ENCODE measurements around the gene WNT8B.
A peak's percentile ranks its signal among the peaks of the same experiment; 100 is the strongest.

Gene WNT8B

DNA sequence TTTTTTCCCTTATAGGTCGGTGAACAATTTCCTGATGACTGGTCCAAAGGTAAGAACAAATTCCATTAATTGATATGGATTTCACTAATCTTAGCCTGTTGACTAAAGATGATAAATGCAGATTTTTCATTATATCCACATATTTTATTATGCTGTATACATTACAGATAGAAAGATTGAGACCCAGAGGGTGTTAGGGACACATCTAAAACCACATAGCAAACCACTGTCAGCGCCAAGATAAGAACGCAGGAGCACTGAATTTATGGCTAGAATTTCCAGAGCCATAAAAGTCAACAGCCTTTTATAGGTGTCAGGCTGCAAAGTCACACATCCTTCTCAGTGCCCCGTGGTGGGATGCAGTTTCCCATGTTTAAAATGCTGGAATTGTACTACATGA is 16.2 kb downstream of the WNT8B start:
- no peak overlapping the region for H3K4me3 ChIP-seq (ENCODE audit: low read depth, low read length)
- no peak overlapping the region for H3K4me2 ChIP-seq (ENCODE audit: low read length)
- H3K23ac ChIP-seq (ENCODE audit: low read length) = no peak overlapping the region
- no peak overlapping the region for H4K8ac ChIP-seq (ENCODE audit: low read depth, low read length)
- no peaks in the 10 kb centered on the region for H3K79me2 ChIP-seq (ENCODE audit: control insufficient read depth, insufficient read depth, low read length, poor library complexity)
- no peaks in the 10 kb centered on the region for H3K36me3 ChIP-seq (ENCODE audit: control insufficient read depth in 1 of 2, insufficient read depth in 2 of 2, low read length in 2 of 2)
- H2BK5ac ChIP-seq (ENCODE audit: low read depth, low read length, poor library complexity) = no peak overlapping the region
- no peak overlapping the region for H4K12ac ChIP-seq (ENCODE audit: low read depth, low read length)
- H4K91ac ChIP-seq (ENCODE audit: low read depth, low read length) = no peak overlapping the region
- H3K9ac ChIP-seq (ENCODE audit: low read length) = no peak overlapping the region
- H3K27ac ChIP-seq (ENCODE audit: low read depth, low read length) = no peak overlapping the region
- H3K14ac ChIP-seq (ENCODE audit: low read length) = no peak overlapping the region
- H2AK5ac ChIP-seq (ENCODE audit: low read length) = no peak overlapping the region
- H3K4me1 ChIP-seq (ENCODE audit: control insufficient read depth in 1 of 2, insufficient read depth in 2 of 2, low read length in 2 of 2) = peaks cover 11 to 13% of the 10 kb centered on the region in 2 experiments
- H2BK120ac ChIP-seq (ENCODE audit: insufficient read depth, low read length, poor library complexity) = no peak overlapping the region
- H2AFZ ChIP-seq (ENCODE audit: insufficient read depth, low read length, poor library complexity) = no peak overlapping the region
- no peak for DNase-seq
- H3K18ac ChIP-seq (ENCODE audit: low read length) = no peak overlapping the region
- peaks cover 9% of the 10 kb centered on the region for H3K27me3 ChIP-seq (ENCODE audit: insufficient read depth, low read length)
- no peak overlapping the region for H3K4ac ChIP-seq (ENCODE audit: low read depth, low read length)
- no CpG with 5 or more reads among the region's 4 CpGs for WGBS (ENCODE audit: extremely low coverage, insufficient coverage, insufficient read length)
- H2BK12ac ChIP-seq (ENCODE audit: low read length) = no peak overlapping the region
- H3K9me3 ChIP-seq (ENCODE audit: insufficient read depth, low read depth, low read length) = no peaks in the 10 kb centered on the region
- H3K79me1 ChIP-seq (ENCODE audit: low read length) = no peaks in the 10 kb centered on the region

DNA sequence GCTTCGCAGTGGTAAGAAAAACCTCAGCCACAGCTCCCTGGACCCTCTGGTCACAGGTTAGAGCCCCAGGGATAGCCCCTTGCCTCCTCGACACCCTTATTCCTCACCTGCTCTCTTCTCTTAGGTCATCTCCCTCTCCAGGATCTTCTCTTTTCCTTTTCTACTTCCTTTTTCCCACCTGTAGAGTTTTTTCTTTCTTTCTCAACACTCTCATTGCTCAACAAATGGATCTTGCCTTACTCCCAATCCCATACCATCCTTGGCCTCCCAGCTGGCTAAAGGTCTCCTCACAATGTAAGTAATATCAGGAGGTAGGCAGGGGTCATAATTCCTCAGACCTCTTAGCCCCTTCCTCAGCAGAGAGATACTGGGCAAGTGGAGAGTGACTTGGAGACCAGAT is 17.2 kb downstream of the WNT8B start:
- no peak for DNase-seq
- H2AK5ac ChIP-seq (ENCODE audit: low read length) = no peak overlapping the region
- H3K4me2 ChIP-seq (ENCODE audit: low read length) = no peak overlapping the region
- peaks cover 13% of the 10 kb centered on the region for H3K27me3 ChIP-seq (ENCODE audit: insufficient read depth, low read length)
- H3K36me3 ChIP-seq (ENCODE audit: control insufficient read depth in 1 of 2, insufficient read depth in 2 of 2, low read length in 2 of 2) = no peaks in the 10 kb centered on the region
- H3K9me3 ChIP-seq (ENCODE audit: insufficient read depth, low read depth, low read length) = no peaks in the 10 kb centered on the region
- H3K4me1 ChIP-seq (ENCODE audit: control insufficient read depth in 1 of 2, insufficient read depth in 2 of 2, low read length in 2 of 2) = peaks cover 11 to 13% of the 10 kb centered on the region in 2 experiments
- H2AFZ ChIP-seq (ENCODE audit: insufficient read depth, low read length, poor library complexity) = no peak overlapping the region
- H3K23ac ChIP-seq (ENCODE audit: low read length) = no peak overlapping the region
- H2BK120ac ChIP-seq (ENCODE audit: insufficient read depth, low read length, poor library complexity) = no peak overlapping the region
- no peak overlapping the region for H3K4ac ChIP-seq (ENCODE audit: low read depth, low read length)
- no peak overlapping the region for H2BK5ac ChIP-seq (ENCODE audit: low read depth, low read length, poor library complexity)
- no peaks in the 10 kb centered on the region for H3K79me1 ChIP-seq (ENCODE audit: low read length)
- H3K9ac ChIP-seq (ENCODE audit: low read length) = no peak overlapping the region
- H4K8ac ChIP-seq (ENCODE audit: low read depth, low read length) = no peak overlapping the region
- no peak overlapping the region for H3K27ac ChIP-seq (ENCODE audit: low read depth, low read length)
- no peak overlapping the region for H4K91ac ChIP-seq (ENCODE audit: low read depth, low read length)
- no peak overlapping the region for H3K18ac ChIP-seq (ENCODE audit: low read length)
- no peak overlapping the region for H3K14ac ChIP-seq (ENCODE audit: low read length)
- H2BK12ac ChIP-seq (ENCODE audit: low read length) = no peak overlapping the region
- WGBS (ENCODE audit: extremely low coverage, insufficient coverage, insufficient read length) = no CpG with 5 or more reads among the region's 2 CpGs
- H3K4me3 ChIP-seq (ENCODE audit: low read depth, low read length) = no peak overlapping the region
- H4K12ac ChIP-seq (ENCODE audit: low read depth, low read length) = no peak overlapping the region
- H3K79me2 ChIP-seq (ENCODE audit: control insufficient read depth, insufficient read depth, low read length, poor library complexity) = no peaks in the 10 kb centered on the region

DNA sequence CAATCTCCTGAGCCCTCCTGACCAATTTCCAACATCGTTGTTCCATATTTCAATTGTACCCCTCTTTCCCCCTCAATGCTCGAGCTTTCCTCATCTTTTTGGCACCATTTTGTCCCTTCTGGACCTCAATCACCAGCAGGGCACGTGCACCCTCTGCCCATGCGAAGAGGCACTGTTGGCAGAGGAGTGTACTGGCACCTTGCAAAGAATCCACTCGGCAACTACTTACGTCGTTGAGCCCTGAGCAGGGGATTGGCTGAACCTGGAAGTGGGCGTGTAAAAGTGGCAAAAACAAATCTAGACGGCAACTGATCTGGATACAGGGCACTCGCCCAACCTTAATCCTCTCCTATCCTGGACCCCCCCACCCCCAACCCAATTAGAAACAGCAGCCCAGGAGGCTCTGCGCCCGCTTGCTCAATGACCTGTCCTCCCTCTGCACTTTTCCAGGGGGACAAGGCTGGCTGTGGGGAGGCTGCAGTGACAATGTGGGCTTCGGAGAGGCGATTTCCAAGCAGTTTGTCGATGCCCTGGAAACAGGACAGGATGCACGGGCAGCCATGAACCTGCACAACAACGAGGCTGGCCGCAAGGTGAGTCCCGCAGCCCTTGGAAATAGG is 18.8 kb downstream of the WNT8B start:
- Histone ChIP-seq H3K9me3 (ENCODE audit: insufficient read depth, low read depth, low read length) (no peaks in the 10 kb centered on the region), H3K4me3 (ENCODE audit: low read depth, low read length) (peak overlapping the region; percentile 52), H2AFZ (ENCODE audit: insufficient read depth, low read length, poor library complexity) (no peak overlapping the region), H3K23ac (ENCODE audit: low read length) (no peak overlapping the region), H4K8ac (ENCODE audit: low read depth, low read length) (no peak overlapping the region), H3K14ac (ENCODE audit: low read length) (no peak overlapping the region), H3K27me3 (ENCODE audit: insufficient read depth, low read length) (peaks cover 25% of the 10 kb centered on the region), H3K36me3 (ENCODE audit: control insufficient read depth in 1 of 2, insufficient read depth in 2 of 2, low read length in 2 of 2) (peaks cover 0 to under 1% of the 10 kb centered on the region in 2 experiments), H3K79me1 (ENCODE audit: low read length) (no peaks in the 10 kb centered on the region), H2BK120ac (ENCODE audit: insufficient read depth, low read length, poor library complexity) (no peak overlapping the region), H3K9ac (ENCODE audit: low read length) (no peak overlapping the region), H3K18ac (ENCODE audit: low read length) (no peak overlapping the region), H2BK5ac (ENCODE audit: low read depth, low read length, poor library complexity) (no peak overlapping the region), H2AK5ac (ENCODE audit: low read length) (no peak overlapping the region), H4K91ac (ENCODE audit: low read depth, low read length) (no peak overlapping the region), H3K4me1 (ENCODE audit: control insufficient read depth in 1 of 2, insufficient read depth in 2 of 2, low read length in 2 of 2) (peaks cover 11 to 13% of the 10 kb centered on the region in 2 experiments), H3K4ac (ENCODE audit: low read depth, low read length) (no peak overlapping the region), H2BK12ac (ENCODE audit: low read length) (no peak overlapping the region), H3K79me2 (ENCODE audit: control insufficient read depth, insufficient read depth, low read length, poor library complexity) (no peaks in the 10 kb centered on the region), H3K4me2 (ENCODE audit: low read length) (peak overlapping the region; percentile 90), H3K27ac (ENCODE audit: low read depth, low read length) (no peak overlapping the region), H4K12ac (ENCODE audit: low read depth, low read length) (no peak overlapping the region)
- peak; percentile 77 to 84 for DNase-seq
- WGBS (ENCODE audit: extremely low coverage, insufficient coverage, insufficient read length) = no CpG with 5 or more reads among the region's 19 CpGs

DNA sequence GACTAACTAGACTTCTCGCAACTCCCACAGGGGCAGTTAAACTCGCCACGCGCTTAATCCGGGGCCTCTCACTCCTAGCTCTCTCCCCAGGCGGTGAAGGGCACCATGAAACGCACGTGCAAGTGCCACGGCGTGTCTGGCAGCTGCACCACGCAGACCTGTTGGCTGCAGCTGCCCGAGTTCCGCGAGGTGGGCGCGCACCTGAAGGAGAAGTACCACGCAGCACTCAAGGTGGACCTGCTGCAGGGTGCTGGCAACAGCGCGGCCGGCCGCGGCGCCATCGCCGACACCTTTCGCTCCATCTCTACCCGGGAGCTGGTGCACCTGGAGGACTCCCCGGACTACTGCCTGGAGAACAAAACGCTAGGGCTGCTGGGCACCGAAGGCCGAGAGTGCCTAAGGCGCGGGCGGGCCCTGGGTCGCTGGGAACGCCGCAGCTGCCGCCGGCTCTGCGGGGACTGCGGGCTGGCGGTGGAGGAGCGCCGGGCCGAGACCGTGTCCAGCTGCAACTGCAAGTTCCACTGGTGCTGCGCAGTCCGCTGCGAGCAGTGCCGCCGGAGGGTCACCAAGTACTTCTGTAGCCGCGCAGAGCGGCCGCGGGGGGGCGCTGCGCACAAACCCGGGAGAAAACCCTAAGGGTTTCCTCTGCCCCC is 19.5 kb downstream of the WNT8B start:
- no CpG with 5 or more reads among the region's 59 CpGs for WGBS (ENCODE audit: extremely low coverage, insufficient coverage, insufficient read length)
- H4K91ac ChIP-seq (ENCODE audit: low read depth, low read length) = no peak overlapping the region
- no peak overlapping the region for H3K14ac ChIP-seq (ENCODE audit: low read length)
- no peak overlapping the region for H2BK12ac ChIP-seq (ENCODE audit: low read length)
- H2AK5ac ChIP-seq (ENCODE audit: low read length) = no peak overlapping the region
- H3K18ac ChIP-seq (ENCODE audit: low read length) = no peak overlapping the region
- H4K12ac ChIP-seq (ENCODE audit: low read depth, low read length) = no peak overlapping the region
- no peak overlapping the region for H4K8ac ChIP-seq (ENCODE audit: low read depth, low read length)
- H3K4me3 ChIP-seq (ENCODE audit: low read depth, low read length) = peak overlapping the region; percentile 38
- H3K4me1 ChIP-seq (ENCODE audit: control insufficient read depth in 1 of 2, insufficient read depth in 2 of 2, low read length in 2 of 2) = peaks cover 11 to 13% of the 10 kb centered on the region in 2 experiments
- no peak overlapping the region for H3K4ac ChIP-seq (ENCODE audit: low read depth, low read length)
- H3K36me3 ChIP-seq (ENCODE audit: control insufficient read depth in 1 of 2, insufficient read depth in 2 of 2, low read length in 2 of 2) = peaks cover 0 to 3% of the 10 kb centered on the region in 2 experiments
- H3K23ac ChIP-seq (ENCODE audit: low read length) = no peak overlapping the region
- H3K79me2 ChIP-seq (ENCODE audit: control insufficient read depth, insufficient read depth, low read length, poor library complexity) = no peaks in the 10 kb centered on the region
- H2BK120ac ChIP-seq (ENCODE audit: insufficient read depth, low read length, poor library complexity) = no peak overlapping the region
- DNase-seq = peak; percentile 95 to 97
- no peak overlapping the region for H3K27ac ChIP-seq (ENCODE audit: low read depth, low read length)
- H3K4me2 ChIP-seq (ENCODE audit: low read length) = peak overlapping the region; percentile 90
- H3K27me3 ChIP-seq (ENCODE audit: insufficient read depth, low read length) = peaks cover 26% of the 10 kb centered on the region
- no peak overlapping the region for H2BK5ac ChIP-seq (ENCODE audit: low read depth, low read length, poor library complexity)
- peak overlapping the region; percentile 27 for H2AFZ ChIP-seq (ENCODE audit: insufficient read depth, low read length, poor library complexity)
- no peak overlapping the region for H3K9ac ChIP-seq (ENCODE audit: low read length)
- H3K9me3 ChIP-seq (ENCODE audit: insufficient read depth, low read depth, low read length) = no peaks in the 10 kb centered on the region
- H3K79me1 ChIP-seq (ENCODE audit: low read length) = no peaks in the 10 kb centered on the region
